GM19239 (cell line): Measurements from ENCODE around the gene CAMK1D.

ENCODE experiments used
- DNase-seq: peaks from one replicate; pipeline ENCODE4 v3.0.0; 2011; ENCODE audit warnings: low spot score; ENCODE audit not compliant: insufficient read length
- FAIRE-seq: peaks from 2 replicates; lab custom pipeline; 2011; peaks lifted over from hg19 to GRCh38; lab: Jason Lieb, UNC

CAMK1D gene

DNA sequence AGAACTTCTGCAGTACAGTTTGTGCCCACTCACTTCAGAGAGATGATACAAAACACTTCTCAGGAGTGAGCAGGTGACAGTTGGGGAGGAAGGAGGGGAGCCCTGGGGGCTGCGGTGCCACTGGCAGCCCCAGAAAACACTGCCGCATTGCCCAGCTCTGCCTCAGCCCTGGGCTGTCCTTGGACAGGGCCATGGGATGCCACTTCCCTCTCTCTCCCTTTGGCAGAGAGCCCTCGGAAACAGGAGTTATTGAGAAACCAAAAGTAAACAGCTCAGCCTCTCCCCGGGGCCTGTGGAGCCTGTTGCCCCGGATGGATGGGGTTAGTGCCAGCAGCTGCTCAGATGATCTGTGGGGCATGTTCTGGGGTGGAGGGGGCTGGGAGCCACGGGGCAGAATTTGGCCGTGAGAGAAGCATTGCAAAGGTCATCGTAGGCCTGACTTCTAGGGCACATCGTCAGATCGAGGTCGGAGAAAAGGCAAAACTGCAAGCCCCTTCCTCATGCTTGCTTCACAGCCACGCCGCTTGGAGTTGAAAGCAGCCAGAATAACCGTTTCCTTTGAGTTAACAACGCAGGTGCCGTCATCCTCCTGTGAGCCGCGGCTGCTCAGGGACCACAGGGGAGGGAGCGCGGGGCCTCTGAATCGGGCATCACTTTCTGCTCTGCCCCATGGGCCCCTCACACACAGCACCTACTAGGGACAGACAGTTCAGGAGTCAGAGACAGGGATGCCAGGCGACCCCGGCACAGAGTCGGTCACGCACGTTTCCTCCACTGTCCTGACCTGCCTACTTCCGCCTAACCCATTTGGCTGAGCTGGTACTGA lies 256.4 kb downstream of the CAMK1D start:
- DNase-seq, result peak; percentile 55
- peak; percentile 92 for FAIRE-seq

- DNase-seq, result no peak
These were observed 257.1 kb downstream of the CAMK1D start for GRCh38 chr10:12606461-12606860.

DNA sequence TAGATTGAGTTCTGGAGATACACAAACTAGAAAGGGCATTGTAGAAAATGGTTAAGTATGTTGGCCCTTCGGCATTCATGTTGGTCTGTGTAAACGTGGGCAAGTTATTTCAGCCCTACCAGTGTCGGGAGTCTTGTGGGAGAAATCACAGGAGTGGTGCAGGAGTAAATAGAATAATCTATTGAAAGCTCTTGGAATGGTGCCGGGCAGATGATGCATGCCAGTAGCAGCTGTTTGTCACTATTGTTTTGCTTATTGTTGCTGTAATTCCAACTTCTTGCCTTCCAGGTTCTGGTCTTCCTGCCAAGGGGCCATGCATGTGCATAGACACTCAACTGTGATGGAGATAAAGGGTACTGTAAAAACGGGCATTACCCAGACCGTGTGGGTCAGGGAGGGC lies 259.4 kb downstream of the CAMK1D start:
- no peak for FAIRE-seq

More at GRCh38 chr10:12606461-12606860, 257.1 kb downstream of the CAMK1D start:
- no peak for FAIRE-seq

GRCh38 chr10:12609435-12609834 lies 260.1 kb downstream of the CAMK1D start:
- no peak for FAIRE-seq
- no peak for DNase-seq

More for the DNA sequence above, 259.4 kb downstream of the CAMK1D start:
- DNase-seq, result no peak

DNA sequence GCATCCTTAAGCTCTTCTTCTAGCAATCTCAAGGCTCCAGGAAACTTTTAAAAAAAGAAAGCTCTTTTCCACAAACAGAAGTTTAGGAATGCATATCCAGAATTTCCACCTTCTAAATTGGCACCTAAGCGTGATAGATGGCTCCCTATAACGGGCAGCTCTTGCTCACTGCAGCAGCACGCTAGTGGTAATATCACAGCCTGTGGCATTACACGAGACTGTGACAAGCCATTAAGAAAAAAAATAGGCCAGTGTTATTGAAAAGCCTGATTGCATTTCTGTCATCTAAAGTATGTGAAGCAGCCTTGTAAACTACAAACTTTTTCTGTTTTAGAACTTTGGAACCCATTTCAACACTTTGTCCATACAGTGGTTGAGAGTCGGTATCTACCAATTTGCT lies 263.8 kb downstream of the CAMK1D start:
- DNase-seq (no peak), FAIRE-seq (no peak)

DNA sequence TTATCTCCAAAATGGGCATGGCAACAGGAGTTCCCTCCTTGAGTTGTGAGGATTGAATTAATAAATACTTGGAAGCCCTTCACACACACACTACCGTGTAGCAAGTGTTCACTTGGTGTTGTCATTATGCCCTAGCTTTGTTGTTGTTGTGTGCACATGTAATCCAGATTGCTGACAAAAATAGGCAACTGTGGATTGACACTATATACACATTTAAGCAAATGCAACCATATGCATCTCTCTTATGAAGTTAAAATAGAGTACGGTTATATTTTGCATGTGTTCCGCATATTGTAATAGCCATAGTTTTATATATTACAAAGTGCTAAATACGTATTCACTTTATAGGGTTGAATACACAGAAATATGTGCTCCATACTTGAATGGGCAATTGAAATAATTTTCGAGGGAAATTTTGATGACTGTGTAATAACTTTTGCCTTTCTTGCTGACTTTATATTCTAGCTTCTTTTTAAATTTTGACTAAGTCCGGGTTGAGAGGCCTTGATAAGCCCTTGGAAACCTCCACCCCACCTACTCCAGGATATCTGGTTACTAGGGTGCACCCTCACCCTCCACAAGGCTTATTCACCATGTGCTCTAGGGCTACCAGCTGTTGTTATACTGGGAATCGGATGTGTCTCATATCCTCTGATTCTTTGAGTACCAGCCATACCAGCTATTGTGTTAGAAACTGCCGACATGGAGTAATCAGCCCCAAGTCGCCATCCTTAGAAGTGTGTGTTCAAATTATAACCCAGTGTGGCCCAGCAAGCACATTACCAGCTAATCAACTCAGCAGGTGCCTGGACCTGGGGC lies 265.0 kb downstream of the CAMK1D start:
- DNase-seq (no peak), FAIRE-seq (no peak)

DNA sequence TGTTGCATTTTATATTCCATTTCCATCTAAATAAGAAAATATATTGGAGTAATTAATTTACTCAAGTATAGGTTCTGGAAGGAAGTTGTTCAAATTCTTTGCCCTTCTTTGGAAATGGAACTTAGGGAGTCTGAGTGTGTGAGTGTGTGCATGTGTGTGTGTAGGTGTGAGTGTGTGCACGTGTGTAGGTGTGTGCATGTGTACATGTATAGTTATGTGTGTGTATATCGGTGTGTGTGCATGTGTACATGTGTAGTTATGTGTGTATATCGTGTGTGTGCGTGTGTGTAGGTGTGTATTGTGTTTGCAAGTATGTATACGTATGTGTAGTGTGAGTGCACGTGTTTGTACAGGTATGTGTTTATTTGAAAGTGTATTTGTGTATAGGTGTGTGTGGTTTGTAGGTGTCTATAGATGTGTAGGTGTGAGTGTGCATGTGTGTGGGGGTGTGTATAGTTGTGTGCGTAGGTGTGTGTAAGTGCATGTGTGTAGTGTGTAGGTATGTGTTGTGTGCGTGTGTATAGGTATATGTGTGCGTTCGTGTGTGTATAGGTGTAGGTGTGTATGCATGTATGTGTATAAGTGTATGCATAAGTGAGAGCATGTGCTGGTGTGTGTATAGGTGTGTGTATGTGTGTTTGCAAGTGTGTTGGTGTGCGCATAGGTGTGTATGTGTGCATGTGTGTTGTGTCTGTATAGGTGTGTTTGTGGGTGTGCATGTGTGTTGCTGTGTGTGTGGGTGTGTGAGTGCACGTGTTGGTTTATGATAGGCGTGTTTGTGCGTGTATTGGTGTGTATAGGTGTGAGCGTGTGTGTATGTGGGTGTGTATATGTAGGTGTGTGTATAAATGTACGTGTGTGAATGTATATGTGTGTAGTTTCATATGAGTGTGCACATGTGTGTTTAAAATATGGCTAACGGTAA lies 266.2 kb downstream of the CAMK1D start:
- FAIRE-seq (no peak), DNase-seq (no peak)

GRCh38 chr10:12617191-12618175 lies 268.1 kb downstream of the CAMK1D start:
- DNase-seq (no peak), FAIRE-seq (peak; percentile 75)

- FAIRE-seq (no peak), DNase-seq (no peak)
These were observed 272.7 kb downstream of the CAMK1D start for GRCh38 chr10:12622016-12622415.

- no peak for DNase-seq
- no peak for FAIRE-seq
These were observed 273.3 kb downstream of the CAMK1D start for GRCh38 chr10:12622691-12623090.

DNA sequence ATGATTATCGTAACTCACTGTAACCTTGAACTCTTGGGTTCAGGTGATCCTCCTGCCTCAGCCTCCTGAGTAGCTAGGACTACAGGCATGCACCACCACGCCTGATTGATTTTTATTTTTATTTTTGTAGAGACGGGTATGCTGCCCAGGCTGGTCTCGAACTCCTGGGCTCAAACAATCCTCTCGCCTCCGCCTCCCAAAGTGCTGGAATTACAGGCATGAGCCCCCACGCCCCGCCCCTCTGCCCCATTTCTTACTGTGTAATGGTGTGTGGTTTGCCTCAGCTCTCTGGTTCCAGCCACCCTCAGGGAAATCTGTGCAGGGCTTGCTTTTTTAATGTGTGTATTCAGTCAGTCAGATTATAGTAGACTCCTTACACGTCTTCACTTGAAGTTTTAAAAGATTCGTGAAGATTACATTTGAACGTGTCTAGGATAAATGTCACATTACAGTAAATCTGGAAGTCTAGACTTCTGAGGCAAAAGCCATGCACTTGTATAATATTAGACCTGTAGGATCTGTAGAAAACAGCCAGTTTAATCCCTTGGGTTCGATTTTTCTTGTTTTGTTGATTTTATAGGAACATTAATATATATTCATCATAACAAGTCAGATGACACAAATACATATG lies 276.2 kb downstream of the CAMK1D start:
- DNase-seq, result no peak
- no peak for FAIRE-seq

- FAIRE-seq (no peak), DNase-seq (no peak)
These were observed 278.8 kb downstream of the CAMK1D start for GRCh38 chr10:12628153-12628552.

DNA sequence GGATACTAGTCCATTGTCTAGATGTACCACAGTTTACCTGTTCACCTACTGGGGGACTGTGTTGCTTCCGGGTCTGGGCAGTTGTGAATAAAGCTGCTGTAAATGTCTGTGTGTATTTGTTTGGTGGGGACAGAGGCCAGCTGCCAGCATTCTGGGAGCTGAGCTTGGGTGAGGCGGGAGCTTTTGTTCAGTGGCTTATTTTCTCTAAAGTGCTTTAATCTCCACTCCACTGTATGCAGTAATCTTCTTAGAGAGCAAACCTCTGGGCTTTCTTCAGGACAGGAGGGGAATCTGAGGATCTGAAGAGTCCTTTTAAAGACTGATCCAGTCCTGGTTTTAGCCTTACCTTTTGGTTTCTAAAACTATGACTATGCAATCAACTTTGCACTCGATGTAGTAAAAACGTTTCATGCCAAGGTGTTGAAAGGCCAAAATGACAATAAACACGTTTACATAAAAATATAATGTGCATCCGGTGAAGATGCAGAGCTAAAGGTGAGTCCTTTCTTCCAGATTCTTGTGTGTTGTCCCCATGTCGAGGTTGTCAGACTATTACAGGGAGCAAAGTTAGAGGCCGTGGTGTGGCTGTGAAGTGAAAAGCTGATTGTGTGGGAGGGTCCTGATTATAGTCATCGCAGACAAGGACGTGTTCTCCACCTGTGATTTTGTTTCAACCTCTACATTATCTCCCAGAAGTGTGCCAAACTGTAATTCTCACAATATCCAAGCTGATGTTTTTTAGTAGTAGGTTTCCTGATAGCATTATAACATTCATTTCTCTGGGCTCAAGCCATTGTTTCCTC lies 279.8 kb downstream of the CAMK1D start:
- no peak for FAIRE-seq
- no peak for DNase-seq

DNA sequence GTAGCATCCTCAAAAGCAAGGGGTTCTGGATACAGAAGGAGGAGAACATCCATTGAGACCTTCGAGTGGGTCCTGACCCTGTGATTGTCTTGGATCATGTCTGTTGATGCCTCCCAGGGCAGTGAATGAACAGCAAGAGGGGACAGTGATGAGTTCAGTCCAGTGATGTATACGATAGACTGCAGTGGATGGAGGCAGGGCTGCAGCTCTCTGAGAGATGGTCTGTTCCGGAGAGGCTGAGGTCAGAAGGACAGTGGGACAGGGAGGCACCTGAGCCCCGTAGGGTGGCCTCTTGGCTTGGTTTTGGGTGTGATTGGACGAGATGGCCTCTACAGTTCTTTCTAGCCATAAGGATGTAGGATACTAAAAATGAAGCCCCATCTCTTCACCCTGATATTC lies 280.4 kb downstream of the CAMK1D start:
- FAIRE-seq (no peak), DNase-seq (no peak)

- FAIRE-seq, result no peak
- DNase-seq, result no peak
These were observed 281.9 kb downstream of the CAMK1D start for GRCh38 chr10:12631216-12631615.

DNA sequence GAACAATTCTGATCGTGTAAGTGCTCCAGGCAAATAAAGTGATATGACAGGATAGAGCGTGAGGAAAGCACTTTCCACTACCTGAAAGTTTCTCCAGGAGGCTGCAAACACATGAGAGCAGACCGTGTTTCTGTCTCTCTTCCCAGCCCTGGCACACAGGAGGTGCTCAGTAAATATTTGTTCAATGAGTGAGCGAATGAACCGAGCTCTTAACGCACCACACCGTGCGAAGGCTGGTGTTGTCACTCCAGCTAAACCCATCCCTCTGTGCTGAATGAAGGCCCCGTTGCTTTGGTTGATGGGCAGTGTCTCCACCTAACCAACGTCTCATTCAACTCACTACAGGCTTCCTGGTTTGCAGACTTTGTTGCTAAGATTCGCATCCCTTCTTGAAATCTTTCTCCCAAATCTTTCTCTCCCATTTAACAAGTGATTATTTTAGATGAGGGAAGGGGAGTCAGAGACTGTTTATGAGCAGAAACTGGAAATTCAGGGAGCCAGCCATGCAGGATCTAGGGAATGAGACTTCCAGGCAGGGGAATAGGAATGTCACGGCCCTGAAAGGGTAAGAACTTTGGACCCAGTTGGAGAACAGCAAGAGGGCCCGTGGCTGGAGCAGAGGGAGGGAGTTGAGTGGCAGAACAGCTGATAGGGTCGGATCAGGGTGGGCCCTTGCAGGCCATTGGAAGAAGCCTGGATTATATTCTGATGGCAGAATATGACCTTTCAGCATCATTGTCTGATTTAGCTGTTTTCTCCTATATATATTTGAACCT lies 282.6 kb downstream of the CAMK1D start:
- no peak for FAIRE-seq

More for the DNA sequence above, 282.6 kb downstream of the CAMK1D start:
- no peak for DNase-seq
